GM12891 (cell line): ENCODE data around the gene ZNF232.
"Not testable (repeated sequence)": the region's sequence is repeated elsewhere in the genome, so short reads cannot be mapped to it uniquely, and the experiment has no call there.

Experiments
- DNase-seq: peaks from one replicate; pipeline ENCODE4 v3.0.0; 2011; ENCODE audit warnings: low spot score; ENCODE audit not compliant: insufficient read length
- FAIRE-seq: peaks from 2 replicates; lab custom pipeline; 2011; peaks lifted over from hg19 to GRCh38; lab: Jason Lieb, UNC
- PAX5 ChIP-seq: IDR thresholded peaks from 2 replicates; pipeline ENCODE4 v1.6.1; 2011; ENCODE audit warnings: low read length, moderate library complexity, mild to moderate bottlenecking; ENCODE audit not compliant: insufficient read depth, severe bottlenecking
- POLR2A ChIP-seq: IDR thresholded peaks from 2 replicates; pipeline ENCODE4 v1.6.1; 2011; ENCODE audit warnings: low read depth, low read length, control low read depth
- POLR2AphosphoS5 ChIP-seq: IDR thresholded peaks from 2 replicates; pipeline ENCODE4 v1.6.1; 2011; ENCODE audit warnings: low read depth, low read length, control low read depth
- POU2F2 ChIP-seq: IDR thresholded peaks from 2 replicates; pipeline ENCODE4 v1.6.1; 2011; ENCODE audit warnings: low read depth, mild to moderate bottlenecking, control low read depth, low read length, moderate library complexity
- SPI1 ChIP-seq: IDR thresholded peaks from 2 replicates; pipeline ENCODE4 v1.6.1; 2011; ENCODE audit warnings: low read depth, low read length, control low read depth
- TAF1 ChIP-seq: IDR thresholded peaks from 2 replicates; pipeline ENCODE4 v1.6.1; 2011; ENCODE audit warnings: low read depth, low read length, control low read depth

Gene ZNF232

DNA sequence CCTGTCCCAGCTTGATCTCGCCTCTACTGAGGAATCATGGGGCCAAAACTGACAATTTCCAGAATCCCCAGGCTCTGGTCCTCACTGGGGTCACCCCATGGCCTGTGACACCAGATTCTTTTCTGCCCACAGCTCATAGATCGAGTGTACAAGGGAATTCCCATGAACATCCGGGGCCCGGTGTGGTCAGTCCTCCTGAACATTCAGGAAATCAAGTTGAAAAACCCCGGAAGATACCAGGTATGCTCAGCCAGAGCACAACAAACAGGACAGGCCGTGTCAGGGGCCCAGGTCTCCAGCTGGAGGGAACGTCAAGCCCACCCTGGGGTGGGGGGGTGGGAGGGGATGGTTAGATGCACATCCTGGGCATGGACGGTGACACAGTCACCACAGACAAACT is 21.6 kb upstream of the ZNF232 start:
- no peak for TF ChIP-seq TAF1
- TF ChIP-seq POLR2AphosphoS5 = no peak
- no peak for TF ChIP-seq SPI1
- no peak for TF ChIP-seq PAX5
- no peak for TF ChIP-seq POU2F2
- TF ChIP-seq POLR2A = no peak
- FAIRE-seq (no peak), DNase-seq (no peak)

DNA sequence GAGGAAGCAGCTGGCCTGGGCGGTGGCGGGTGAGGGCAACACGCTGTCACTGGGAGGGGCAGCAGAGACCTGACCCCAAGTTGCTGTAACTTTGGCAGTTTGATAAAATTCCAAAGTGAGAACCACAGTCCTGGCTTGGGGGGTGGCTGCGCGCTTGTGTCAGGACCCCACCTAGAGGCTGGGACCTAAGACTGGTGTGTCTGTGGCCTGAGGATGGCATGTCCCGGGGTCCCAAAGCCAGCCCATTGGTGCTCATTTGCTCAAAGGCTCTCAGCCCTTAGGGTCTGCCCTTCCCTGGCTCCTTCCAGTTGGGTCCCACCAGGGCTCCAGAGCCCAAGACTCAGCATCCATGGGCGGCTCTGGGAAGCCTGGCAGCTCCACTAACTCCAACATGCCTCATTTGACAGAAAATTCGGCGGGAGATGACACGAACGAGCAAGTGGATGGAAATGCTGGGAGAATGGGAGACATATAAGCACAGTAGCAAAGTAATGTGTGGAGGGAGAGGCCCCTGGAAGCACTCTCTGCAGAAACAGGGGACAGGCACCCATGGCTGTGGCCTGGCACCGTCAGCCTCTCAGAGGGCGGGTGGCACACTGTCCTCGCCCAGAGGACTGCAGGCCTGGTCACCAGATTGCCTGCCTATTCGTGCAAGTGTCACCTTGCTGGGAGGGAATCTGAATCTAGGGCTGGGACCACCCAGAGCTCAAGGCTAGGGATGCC is 21.0 kb upstream of the ZNF232 start:
- FAIRE-seq, DNase-seq: not testable (repeated sequence)

DNA sequence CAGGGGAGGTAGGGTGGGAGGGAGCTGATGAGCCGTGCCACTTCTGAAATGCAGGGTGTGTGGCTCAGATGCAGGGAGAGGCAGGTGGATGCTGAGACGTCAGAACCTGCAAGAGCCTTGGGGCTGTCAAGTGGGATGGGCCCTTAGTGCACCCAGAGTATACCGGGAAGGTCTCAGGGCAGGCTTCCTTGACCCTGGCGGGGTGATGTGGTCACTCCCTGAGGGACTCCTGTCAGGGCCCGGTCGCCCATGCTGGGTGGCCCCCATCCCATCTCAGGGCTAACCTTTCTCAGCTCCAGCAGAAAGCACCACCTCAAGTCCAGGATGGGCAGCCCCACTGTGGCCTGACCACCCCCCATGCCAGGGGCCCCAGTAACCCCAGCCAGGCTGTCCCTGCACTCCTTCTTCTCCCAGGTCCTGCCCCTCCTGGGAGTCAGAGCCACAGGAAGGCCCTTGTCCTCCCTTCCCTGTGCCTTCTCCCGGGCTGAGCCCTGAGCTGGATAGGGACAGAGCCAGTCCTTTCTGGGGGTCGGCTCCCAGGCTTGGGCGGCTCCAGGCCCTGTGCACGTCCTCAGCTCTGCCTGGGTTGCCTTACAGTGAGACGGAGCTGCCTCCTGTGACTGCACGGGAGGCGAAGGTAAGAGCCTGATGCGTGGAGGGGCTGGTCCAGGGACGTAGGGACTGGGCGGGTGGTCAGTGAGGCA is 20.3 kb upstream of the ZNF232 start:
- FAIRE-seq, DNase-seq: not testable (repeated sequence)

DNA sequence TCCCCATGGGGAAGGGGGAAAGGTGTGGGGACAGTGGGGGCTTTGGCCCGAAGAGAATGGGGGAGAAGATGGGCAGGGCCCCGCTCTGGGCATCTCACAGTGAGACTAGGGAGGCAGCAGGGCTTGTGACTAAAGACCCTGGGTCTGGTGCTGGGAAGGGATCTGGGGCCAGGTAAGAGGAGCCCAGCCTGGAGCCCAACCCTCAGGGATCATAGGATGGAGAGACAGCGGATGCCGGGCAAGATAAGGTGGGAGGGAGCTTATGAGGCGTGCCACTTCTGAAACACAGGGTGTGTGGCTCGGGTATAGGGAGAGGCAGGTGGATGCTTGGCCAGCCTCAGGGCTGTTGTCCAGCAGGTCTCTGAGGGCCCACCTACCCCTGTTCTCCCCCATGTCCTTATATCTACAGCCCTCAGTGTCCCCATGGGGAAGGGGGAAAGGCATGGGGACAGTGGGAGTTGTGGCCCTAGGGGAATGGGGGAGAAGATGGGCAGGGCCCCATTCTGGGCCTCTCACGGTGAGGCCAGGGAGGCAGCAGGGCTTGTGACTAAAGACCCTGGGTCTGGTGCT is 19.6 kb upstream of the ZNF232 start:
- TF ChIP-seq POLR2AphosphoS5 (no peak), SPI1 (no peak), TAF1 (no peak), PAX5 (no peak), POU2F2 (no peak), POLR2A (no peak)
- DNase-seq (no peak), FAIRE-seq (no peak)

DNA sequence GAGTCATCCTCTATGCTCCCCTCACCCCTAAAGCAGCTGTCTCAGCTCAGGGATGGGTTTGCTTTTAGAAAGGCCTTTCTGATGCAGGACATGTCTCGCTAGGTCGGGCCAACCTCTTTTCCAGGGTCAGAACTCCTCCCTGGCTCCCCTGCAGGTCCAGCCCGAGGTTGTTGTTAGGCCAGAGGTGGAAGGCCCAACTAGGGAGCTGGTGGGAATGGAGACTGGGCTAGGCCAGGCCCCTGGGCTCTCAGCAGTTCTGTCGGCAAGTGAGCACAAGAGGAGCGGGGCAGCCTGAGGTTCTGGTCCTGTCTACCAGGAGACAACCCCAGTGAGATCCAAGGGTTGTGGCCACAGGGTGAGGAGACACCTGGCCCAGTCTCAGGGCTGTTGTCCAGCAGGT is 19.0 kb upstream of the ZNF232 start:
- DNase-seq, FAIRE-seq: not testable (repeated sequence)

DNA sequence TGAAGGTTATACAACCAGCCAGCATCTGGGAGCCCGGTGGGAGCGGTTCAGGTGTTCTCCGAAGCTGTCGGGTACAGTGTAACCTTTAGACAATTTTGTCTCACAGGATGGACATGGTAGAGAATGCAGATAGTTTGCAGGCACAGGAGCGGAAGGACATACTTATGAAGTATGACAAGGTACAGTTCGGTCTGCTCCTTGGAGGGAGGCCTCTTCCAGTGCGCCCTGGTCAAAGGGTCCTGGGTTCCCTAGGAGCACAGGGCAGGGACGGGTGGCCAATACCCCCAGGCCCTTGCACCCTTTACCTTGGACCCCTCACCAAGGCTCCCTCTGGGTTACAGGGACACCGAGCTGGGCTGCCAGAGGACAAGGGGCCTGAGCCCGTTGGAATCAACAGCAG is 18.6 kb upstream of the ZNF232 start:
- FAIRE-seq, DNase-seq: not testable (repeated sequence)

DNA sequence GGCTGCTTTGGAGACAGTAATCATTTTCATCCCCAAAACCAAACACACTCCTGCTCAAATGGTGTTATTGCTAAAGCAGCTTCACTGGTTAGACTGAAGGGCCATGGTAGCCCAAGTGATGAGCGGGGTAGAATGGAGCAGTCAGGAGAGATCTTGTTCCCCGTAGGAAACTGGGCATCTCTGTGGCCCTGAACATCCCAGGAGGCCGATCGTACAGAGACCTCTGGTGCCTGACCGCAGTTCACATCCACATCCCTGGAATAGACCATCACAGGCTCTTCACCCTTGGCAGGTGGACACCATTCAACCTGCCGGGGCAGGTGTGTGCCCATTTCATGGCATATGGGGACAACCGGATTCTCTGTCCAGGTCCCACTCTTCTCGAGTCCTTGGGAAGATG is 18.1 kb upstream of the ZNF232 start:
- not testable (repeated sequence) for FAIRE-seq, DNase-seq

DNA sequence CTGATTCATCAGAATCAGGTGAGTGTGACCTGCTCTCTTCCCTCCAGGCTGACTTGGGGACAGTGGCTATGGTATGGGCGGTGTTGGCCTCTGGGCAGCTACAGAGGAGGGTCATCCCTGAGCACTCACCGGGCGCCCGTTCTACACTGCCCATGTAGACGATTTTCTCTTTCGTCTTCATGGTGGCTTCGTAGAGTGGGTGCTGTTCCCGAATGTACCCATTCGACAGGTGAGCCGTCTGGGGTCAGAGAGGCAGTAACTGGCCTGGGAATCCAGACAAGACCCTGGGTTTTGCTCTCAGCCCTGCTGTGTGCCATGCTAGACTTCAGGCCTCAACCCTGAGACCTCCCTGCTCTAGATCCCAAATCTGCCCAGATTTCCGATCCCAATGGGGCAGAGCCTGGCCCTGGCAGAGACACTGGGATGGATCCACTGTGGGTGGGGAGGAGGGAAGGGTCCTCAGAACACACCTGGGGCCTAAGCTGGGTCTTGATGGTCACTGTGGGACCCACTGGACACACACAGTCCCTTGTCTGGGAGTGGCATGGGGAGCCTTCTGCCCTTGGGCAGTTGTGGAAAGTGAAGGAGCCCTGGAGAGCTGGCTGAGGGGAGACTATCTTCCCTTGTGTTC is 17.3 kb upstream of the ZNF232 start:
- no peak for TF ChIP-seq POLR2AphosphoS5
- TF ChIP-seq SPI1 = no peak
- no peak for TF ChIP-seq TAF1
- no peak for TF ChIP-seq PAX5
- no peak for TF ChIP-seq POU2F2
- TF ChIP-seq POLR2A = no peak
- DNase-seq (no peak), FAIRE-seq (no peak)

DNA sequence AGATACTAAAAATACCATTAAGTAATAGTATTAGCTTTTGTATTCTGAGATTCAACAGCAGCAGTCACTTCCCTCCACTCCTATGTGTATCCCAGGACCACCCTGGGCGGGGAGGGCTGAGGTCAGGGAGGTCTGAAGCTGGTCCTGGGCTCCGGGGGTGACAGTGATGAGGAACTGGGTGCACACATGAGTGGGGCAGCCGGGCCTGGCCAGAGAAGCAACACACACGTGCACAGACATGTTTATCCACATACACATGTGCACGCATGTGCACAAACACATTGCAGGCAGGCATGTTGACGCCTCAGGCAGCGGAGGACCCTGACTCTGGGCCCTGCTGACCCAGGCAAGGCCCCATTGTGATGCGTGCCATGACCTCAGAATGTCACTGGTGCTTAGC is 16.7 kb upstream of the ZNF232 start:
- not testable (repeated sequence) for DNase-seq, FAIRE-seq

DNA sequence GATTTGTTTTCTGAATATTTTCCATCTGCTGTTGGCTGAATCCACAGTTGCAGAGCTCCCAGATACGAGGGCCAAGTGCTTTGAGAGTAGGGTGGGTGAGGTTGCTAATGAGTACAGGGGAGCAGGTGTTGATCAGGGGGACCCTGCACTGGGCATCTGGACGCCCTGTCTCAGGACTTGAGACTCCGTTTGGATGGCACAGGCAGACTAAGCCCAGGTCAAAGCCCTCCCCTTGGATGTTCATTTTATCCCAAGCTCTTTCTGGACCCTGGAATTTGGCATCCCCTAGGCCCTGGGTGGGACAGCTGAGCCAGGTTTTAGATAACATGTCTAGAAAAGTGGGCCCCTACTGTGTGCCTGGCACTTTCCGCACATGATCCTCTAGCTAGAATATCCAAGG is 16.2 kb upstream of the ZNF232 start:
- DNase-seq (no peak), FAIRE-seq (no peak)
- TF ChIP-seq POLR2AphosphoS5 = no peak

DNA sequence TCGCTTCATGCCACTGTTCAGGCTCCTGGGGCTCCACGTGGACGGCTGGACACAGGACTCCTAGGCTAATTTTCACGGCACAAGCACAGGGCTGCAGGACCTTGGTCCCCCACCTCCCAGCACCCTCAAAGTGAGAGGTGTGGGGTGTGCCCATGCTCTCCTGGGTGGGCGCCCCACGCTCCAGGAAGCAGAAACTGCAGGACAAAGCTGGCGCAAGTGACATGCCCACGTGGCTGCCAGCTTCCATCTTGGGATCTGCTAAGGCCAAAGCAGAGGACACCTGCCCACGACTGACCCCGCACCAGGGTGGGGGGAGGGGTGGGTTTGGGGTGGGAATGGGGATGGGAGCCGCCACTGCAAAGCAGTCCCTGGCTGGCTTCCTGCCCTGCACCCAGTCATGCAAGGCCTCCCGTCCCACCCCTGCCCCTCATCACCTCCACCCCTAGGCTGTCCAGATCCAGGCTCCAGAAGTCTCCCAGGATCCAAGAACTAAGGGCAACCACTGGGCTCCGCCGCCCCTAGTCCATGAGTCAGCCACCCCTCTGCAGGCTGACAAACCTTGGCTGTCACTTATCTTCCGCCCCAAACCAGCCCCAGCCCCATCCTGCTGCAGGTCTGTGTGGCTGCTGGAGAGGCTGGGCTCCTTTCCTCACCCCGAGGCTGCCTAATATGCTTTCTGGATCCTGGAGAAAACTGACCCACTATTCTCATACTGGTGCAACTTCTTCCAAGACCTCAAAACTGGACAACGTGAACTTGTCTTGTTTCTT is 15.2 kb upstream of the ZNF232 start:
- TF ChIP-seq SPI1 (no peak), PAX5 (no peak), TAF1 (no peak), POLR2AphosphoS5 (no peak), POLR2A (no peak), POU2F2 (no peak)
- FAIRE-seq (no peak), DNase-seq (no peak)

DNA sequence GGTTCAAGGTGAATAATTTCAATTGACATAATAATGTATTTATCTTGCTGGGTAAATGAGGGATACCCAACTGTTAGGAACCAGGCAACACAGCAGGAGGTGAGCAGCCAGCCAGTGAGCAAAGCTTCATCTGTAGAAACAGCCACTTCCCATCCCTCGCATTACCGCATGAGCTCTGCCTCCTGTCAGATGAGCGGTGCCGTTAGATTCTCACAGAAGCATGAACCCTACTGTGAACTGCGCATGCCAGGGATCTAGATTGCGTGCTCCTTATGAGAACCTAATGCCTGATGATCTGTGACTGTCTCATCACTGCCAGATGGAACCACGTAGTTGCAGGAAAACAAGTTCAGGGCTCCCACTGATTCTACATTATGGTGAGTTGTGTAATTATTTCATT is 13.2 kb upstream of the ZNF232 start:
- not testable (repeated sequence) for FAIRE-seq

DNA sequence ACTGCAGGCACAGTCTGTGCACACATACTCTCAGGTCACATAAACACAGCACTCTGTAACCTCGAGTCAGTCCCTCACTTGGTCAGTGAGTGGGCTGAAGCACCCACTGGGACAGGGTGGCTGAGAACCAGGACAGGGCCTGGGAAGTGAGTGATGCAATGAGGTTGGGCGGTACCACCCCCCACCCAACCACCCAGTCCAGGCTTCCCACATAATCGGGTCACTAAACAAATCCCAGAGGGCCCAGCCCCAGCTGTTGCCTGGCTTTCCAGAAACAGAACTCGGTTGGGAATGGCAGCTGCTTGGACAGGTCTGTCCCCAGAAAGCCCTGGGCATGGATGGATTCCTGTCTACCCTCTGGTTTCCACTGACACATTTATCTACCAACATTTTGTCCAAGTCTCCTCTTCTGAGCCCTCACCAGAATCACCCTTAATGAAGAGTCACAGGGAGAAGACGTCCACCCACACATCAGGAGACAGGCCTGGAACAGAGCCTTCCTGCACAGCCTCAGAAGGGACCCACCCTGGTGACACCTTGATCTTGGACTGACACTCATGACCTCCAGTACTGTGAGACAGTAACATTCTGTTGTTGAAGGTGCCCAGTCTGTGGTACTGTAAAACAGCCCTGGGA is 12.6 kb upstream of the ZNF232 start:
- DNase-seq, FAIRE-seq: not testable (repeated sequence)

More for the DNA sequence above, 13.2 kb upstream of the ZNF232 start:
- DNase-seq = not testable (repeated sequence)
